ENCODE results near the gene CMTR1. TPM values are rescaled to one million over a fixed set of nuclear protein-coding genes. Genes with fewer than 3 reads are reported as not detected.
"Not testable (repeated sequence)": the region's sequence is repeated elsewhere in the genome, so short reads cannot be mapped to it uniquely, and the experiment has no call there.

Gene CMTR1
- polyA plus RNA-seq (ENCODE audit: insufficient read length in 4 of 4): 10 to 100 TPM; 43.2 to 48.5 (median 45.4) TPM

GRCh38 chr6:37432916-37433656, at the start of gene CMTR1:
Gene CMTR1, plus strand, starts transcription at chr6:37433221. Its CDS starts 2,409 bp downstream, at chr6:37435630.
- peak; percentile 75 to 79 (median 77) for DNase-seq (ENCODE audit: low read depth in 4 of 4, low spot score in 3 of 4)

- DNase-seq (ENCODE audit: low read depth in 4 of 4, low spot score in 3 of 4): no peak
These were observed 44.4 kb upstream of the CMTR1 start for GRCh38 chr6:37388578-37388977.

GRCh38 chr6:37389857-37390256, 43.2 kb upstream of the CMTR1 start:
- DNase-seq (ENCODE audit: low read depth in 4 of 4, low spot score in 3 of 4): no peak

- no peak for DNase-seq (ENCODE audit: low read depth in 4 of 4, low spot score in 3 of 4)
These were observed 41.9 kb upstream of the CMTR1 start for GRCh38 chr6:37391120-37391519.

- no peak for DNase-seq (ENCODE audit: low read depth in 4 of 4, low spot score in 3 of 4)
These were observed 40.2 kb upstream of the CMTR1 start for GRCh38 chr6:37392821-37393220.

- DNase-seq (ENCODE audit: low read depth in 4 of 4, low spot score in 3 of 4): no peak
These were observed 39.6 kb upstream of the CMTR1 start for GRCh38 chr6:37393381-37393929.

- DNase-seq (ENCODE audit: low read depth in 4 of 4, low spot score in 3 of 4): no peak
These were observed 36.3 kb upstream of the CMTR1 start for GRCh38 chr6:37396571-37397180.

- no peak for DNase-seq (ENCODE audit: low read depth in 4 of 4, low spot score in 3 of 4)
These were observed 33.9 kb upstream of the CMTR1 start for GRCh38 chr6:37399131-37399530.

- no peak for DNase-seq (ENCODE audit: low read depth in 4 of 4, low spot score in 3 of 4)
These were observed 33.1 kb upstream of the CMTR1 start for GRCh38 chr6:37399795-37400490.

GRCh38 chr6:37401658-37402057, 31.4 kb upstream of the CMTR1 start:
- DNase-seq (ENCODE audit: low read depth in 4 of 4, low spot score in 3 of 4): not testable (repeated sequence)

- no peak for DNase-seq (ENCODE audit: low read depth in 4 of 4, low spot score in 3 of 4)
These were observed 26.2 kb upstream of the CMTR1 start for GRCh38 chr6:37406726-37407341.

- DNase-seq (ENCODE audit: low read depth in 4 of 4, low spot score in 3 of 4): no peak
These were observed 25.1 kb upstream of the CMTR1 start for GRCh38 chr6:37407948-37408347.

GRCh38 chr6:37409501-37409900, 23.5 kb upstream of the CMTR1 start:
- no peak for DNase-seq (ENCODE audit: low read depth in 4 of 4, low spot score in 3 of 4)

- no peak for DNase-seq (ENCODE audit: low read depth in 4 of 4, low spot score in 3 of 4)
These were observed 15.6 kb upstream of the CMTR1 start for GRCh38 chr6:37417393-37417792.

GRCh38 chr6:37418722-37419121, 14.3 kb upstream of the CMTR1 start:
- DNase-seq (ENCODE audit: low read depth in 4 of 4, low spot score in 3 of 4): no peak

- no peak for DNase-seq (ENCODE audit: low read depth in 4 of 4, low spot score in 3 of 4)
These were observed 6.7 kb upstream of the CMTR1 start for GRCh38 chr6:37426058-37426944.

GRCh38 chr6:37426945-37427510, 6.0 kb upstream of the CMTR1 start:
- no peak for DNase-seq (ENCODE audit: low read depth in 4 of 4, low spot score in 3 of 4)

GRCh38 chr6:37429352-37429750, 3.7 kb upstream of the CMTR1 start:
- DNase-seq (ENCODE audit: low read depth in 4 of 4, low spot score in 3 of 4): no peak

- DNase-seq (ENCODE audit: low read depth in 4 of 4, low spot score in 3 of 4): no peak
These were observed 468 bp upstream of the CMTR1 start for GRCh38 chr6:37432590-37432915.

Data from left renal pelvis (tissue), 4 donors.